GM12892 (cell line): Measurements from ENCODE around the gene CCL15.

Experiments used
- POLR2A ChIP-seq: IDR thresholded peaks from 2 replicates; pipeline ENCODE4 v1.6.1; 2011; ENCODE audit warnings: low read depth, low read length, control low read depth
- TAF1 ChIP-seq: IDR thresholded peaks from 2 replicates; pipeline ENCODE4 v1.6.1; 2011; ENCODE audit warnings: low read depth, mild to moderate bottlenecking, control low read depth, low read length, borderline replicate concordance

DNA sequence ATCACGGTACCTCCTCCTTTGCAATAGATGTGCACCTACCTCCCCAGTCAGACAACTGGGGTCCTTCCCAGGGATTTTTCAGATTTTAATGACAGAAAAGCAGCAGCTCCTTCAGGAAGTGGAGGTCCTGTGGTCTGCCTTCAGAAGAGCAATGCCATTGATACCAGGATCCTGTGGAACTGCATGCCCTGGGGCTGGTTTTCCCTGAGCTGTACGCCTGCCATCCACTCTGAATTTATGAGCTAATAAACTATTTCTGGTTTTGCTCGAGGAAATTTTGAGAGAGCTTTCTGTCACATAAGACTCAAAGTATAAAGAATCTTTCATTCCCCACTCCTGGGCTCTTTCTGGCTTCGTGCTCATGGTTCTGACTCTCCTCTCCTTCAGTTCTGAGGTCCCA, 26.4 kb upstream of the CCL15 start:
- no peak for TF ChIP-seq POLR2A
- no peak for TF ChIP-seq TAF1
